HepG2 (cell line): ENCODE results near the gene FLAD1. TPM values are rescaled to one million over a fixed set of nuclear protein-coding genes. Genes with fewer than 3 reads are reported as not detected.
A peak's percentile ranks its signal among the peaks of the same experiment; 100 is the strongest.

Experiments used
- ATAC-seq: fragments of 200-7000 bp; cut with Tn5 transposase; 3 replicates; pipeline ENCODE4 v1.9.1; 2020; ENCODE audit warnings: mild to moderate bottlenecking, moderate library complexity
- BruUV-seq: library from RNA; stranded (reverse); fragments of 400-500 nt; replicated peaks from 2 replicates; lab custom pipeline; 2021; lab: Mats Ljungman, UMichigan
- CTCF ChIA-PET: fragments of 300-600 bp; formaldehyde crosslinking; extraction: SDS; loops from one replicate; lab custom pipeline; 2021; ENCODE audit warnings: low total read pairs, inconsistent platforms, low intra/inter-chr PET ratio; lab: Yijun Ruan, JAX
- POLR2A ChIA-PET: fragments of 350-600 bp; sonication (Branson Sonifier 250); formaldehyde crosslinking; loops from one replicate; lab custom pipeline; 2020; ENCODE audit warnings: antibody characterized with exemption, inconsistent platforms; lab: Yijun Ruan, JAX
- DNase-seq: peaks from one replicate; pipeline ENCODE4 v3.0.0-alpha.2; 2015; ENCODE audit warnings: low spot score
- FAIRE-seq: peaks from 3 replicates; lab custom pipeline; 2011; peaks lifted over from hg19 to GRCh38; lab: Jason Lieb, UNC
- H2AFZ ChIP-seq: one replicate; pipeline ENCODE4 v1.6.1; 2011; ENCODE audit warnings: low read length, inconsistent platforms
- H3K27ac ChIP-seq: fragments of 300-600 bp; 3 replicates; pipeline ENCODE4 v1.8.0; 2011; ENCODE audit warnings: mixed run types, mild to moderate bottlenecking, mixed read lengths, low read length, inconsistent platforms; ENCODE audit not compliant: insufficient read depth; ENCODE audit errors: extremely low read length
- H3K27me3 ChIP-seq, 2 experiments: fragments of 200-600 bp in 1 of 2; 2 replicates in 1 of 2; 3 replicates in 1 of 2; pipeline versions ENCODE4 v1.6.0 to v1.8.0; 2011; ENCODE audit warnings: low read length in 2 of 2, mild to moderate bottlenecking in 2 of 2, moderate library complexity in 2 of 2, inconsistent platforms in 1 of 2; ENCODE audit not compliant: insufficient read depth in 2 of 2, control insufficient read depth in 1 of 2
- H3K36me3 ChIP-seq, 2 experiments: fragments of 200-600 bp in 1 of 2; replicated peaks in 1 of 2; 2 replicates in 1 of 2; 3 replicates in 1 of 2; pipeline versions ENCODE4 v1.5.1 to v1.8.0; 2011; ENCODE audit warnings: low read length in 2 of 2, inconsistent platforms in 1 of 2; ENCODE audit not compliant: insufficient read depth in 2 of 2, control insufficient read depth in 1 of 2
- H3K4me1 ChIP-seq: 2 replicates; pipeline ENCODE4 v1.5.1; 2012; ENCODE audit warnings: low read length, inconsistent platforms; ENCODE audit not compliant: insufficient read depth
- H3K4me2 ChIP-seq: 2 replicates; pipeline ENCODE4 v1.6.0; 2011; ENCODE audit warnings: low read depth, low read length, inconsistent platforms
- H3K4me3 ChIP-seq, 3 experiments: fragments of 200-600 bp in 1 of 3; sonication (generic), shearing (Covaris generic) in 1 of 3; replicated peaks in 1 of 3; 2 replicates each; pipeline ENCODE4 v1.5.1; 2011 to 2016; ENCODE audit warnings: low read length in 3 of 3, inconsistent platforms in 2 of 3, low read depth in 2 of 3, mild to moderate bottlenecking in 2 of 3, control low read depth in 1 of 3, mixed read lengths in 1 of 3; ENCODE audit not compliant: insufficient read depth in 1 of 3
- H3K79me2 ChIP-seq: one replicate; pipeline ENCODE4 v1.6.1; 2011; ENCODE audit warnings: low read length, inconsistent platforms; ENCODE audit not compliant: insufficient read depth
- H3K9ac ChIP-seq: 2 replicates; pipeline ENCODE4 v1.6.0; 2011; ENCODE audit warnings: mild to moderate bottlenecking, low read depth, low read length, inconsistent platforms; ENCODE audit not compliant: insufficient read depth
- H3K9me3 ChIP-seq: 2 replicates; pipeline ENCODE4 v1.5.1; 2012; ENCODE audit warnings: mild to moderate bottlenecking, low read length
- H4K20me1 ChIP-seq: 2 replicates; pipeline ENCODE4 v1.6.0; 2011; ENCODE audit warnings: inconsistent platforms, mild to moderate bottlenecking, low read length, moderate library complexity; ENCODE audit not compliant: insufficient read depth
- EZH2 ChIP-seq: conservative IDR thresholded peaks from 2 replicates; pipeline ENCODE4 v1.6.1; 2012; ENCODE audit warnings: mild to moderate bottlenecking, low read depth, low read length, moderate library complexity
- HOXD1 ChIP-seq: sonication (generic); formaldehyde crosslinking; IDR thresholded peaks from 2 replicates; pipeline ENCODE4 v1.5.0; 2020; ENCODE audit warnings: missing genetic modification reagents
- KDM6A ChIP-seq: IDR thresholded peaks from 2 replicates; pipeline ENCODE4 v1.6.1; 2016; ENCODE audit warnings: low read depth
- RAD51 ChIP-seq: fragments of 450-650 bp; IDR thresholded peaks from 2 replicates; pipeline ENCODE4 v1.6.1; 2016; ENCODE audit warnings: borderline replicate concordance
- SYNCRIP ChIP-seq: fragments of 200-400 bp; formaldehyde crosslinking; IDR thresholded peaks from 2 replicates; pipeline ENCODE4 v1.6.1; 2018; ENCODE audit warnings: mild to moderate bottlenecking, low read depth, low read length; ENCODE audit not compliant: insufficient read depth
- TBX2 ChIP-seq: sonication (generic); formaldehyde crosslinking; IDR thresholded peaks from 2 replicates; pipeline ENCODE4 v1.5.0; 2020; ENCODE audit warnings: missing genetic modification reagents, mild to moderate bottlenecking, borderline replicate concordance
- ZNF629 ChIP-seq: sonication (generic); formaldehyde crosslinking; conservative IDR thresholded peaks from 2 replicates; pipeline ENCODE4 v1.5.0; 2020; ENCODE audit warnings: missing genetic modification reagents
- WGBS: methylation state at CpG from one replicate; pipeline ENCODE4 v1.1.6; 2017; ENCODE audit warnings: low lambda C conversion rate; 5-methylcytosine and 5-hydroxymethylcytosine counted together
- in situ Hi-C: cut with HindIII; loops from 2 replicates; pipeline ENCODE4 v1.10.0; 2017; ENCODE audit warnings: low pct_unique_long_range_greater_than_20kb; ENCODE audit not compliant: extremely low pct_ligation_motif_present
- intact Hi-C: fragments of 100-400 bp; cut with micrococcal nuclease; formaldehyde crosslinking; loops from one replicate; pipeline ENCODE4 v1.10.0; 2022; ENCODE audit not compliant: unreplicated experiment
- polyA plus RNA-seq, 8 experiments: library from polyadenylated mRNA; depleted of rRNA in 3 of 8; stranded (reverse) in 7 of 8; unstranded in 1 of 8; fragments of >200 nt; fragmentation: Illumina TruSeq in 4 of 8; extraction: Trizol in 4 of 8; gene quantifications; 2 replicates each; pipeline versions ENCODE4 v1.2.1 to v1.2.3, GENCODE V29; 2011 to 2016; ENCODE audit warnings: low read depth in 4 of 8, missing spikeins in 1 of 8, mixed read lengths in 1 of 8; ENCODE audit not compliant: insufficient read depth in 1 of 8
- total RNA-seq, 5 experiments: library from RNA; depleted of rRNA; stranded (reverse); fragments of >200 nt; fragmentation: Illumina TruSeq; extraction: Trizol; gene quantifications; 2 replicates each; pipeline ENCODE4 v1.2.3, GENCODE V29; 2016; ENCODE audit warnings: low read depth in 1 of 5
- TF ChIP-seq, protein P1 (sequence below): sonication (generic); formaldehyde crosslinking; IDR thresholded peaks from 2 replicates; pipeline ENCODE4 v1.5.1; 2020; ENCODE audit warnings: missing genetic modification reagents, mild to moderate bottlenecking, borderline replicate concordance
- TF ChIP-seq, protein P2 (sequence below): sonication (generic); formaldehyde crosslinking; conservative IDR thresholded peaks from 2 replicates; pipeline ENCODE4 v1.4.0; 2020; ENCODE audit warnings: missing genetic modification reagents
- TF ChIP-seq, protein P3 (sequence below): IDR thresholded peaks from 2 replicates; pipeline ENCODE4 v1.6.1; 2016; ENCODE audit warnings: mild to moderate bottlenecking
- TF ChIP-seq, protein P4 (sequence below): sonication (generic); formaldehyde crosslinking; IDR thresholded peaks from 2 replicates; pipeline ENCODE4 v1.5.0; 2020; ENCODE audit warnings: mild to moderate bottlenecking, missing genetic modification reagents, borderline replicate concordance

FLAD1 gene
- total and polyA plus RNA-seq, 2 of the 13 experiments (the other 11 are each of a cell fraction or from before 2014, with no cell fraction given), result 25.9 to 32.8 TPM

DNA sequence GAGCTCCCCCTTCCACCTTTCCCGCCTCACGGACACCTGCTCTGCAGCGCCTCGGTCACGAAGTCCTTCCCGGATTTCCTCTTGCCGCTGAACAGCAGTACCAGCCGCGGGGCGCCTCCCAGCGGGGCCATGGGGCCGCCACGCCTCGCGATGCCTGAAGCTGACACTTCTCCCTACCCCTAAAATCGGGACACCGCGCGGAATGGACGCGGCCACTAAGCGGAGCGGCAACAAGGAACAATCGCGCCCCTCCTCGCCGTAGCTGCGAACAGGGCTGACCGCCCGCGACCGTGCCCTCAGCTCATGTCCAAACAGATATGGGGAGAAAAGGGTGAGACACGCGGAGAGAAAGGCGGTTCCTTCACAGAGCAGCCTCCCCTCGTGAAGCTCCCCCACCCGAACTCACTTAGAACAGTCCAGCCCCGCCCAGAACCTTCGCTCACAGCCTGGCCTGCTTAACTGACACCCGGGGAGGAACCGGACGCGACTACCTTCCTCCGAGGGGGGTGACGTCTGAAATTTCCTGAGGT, 46.5 kb upstream of the FLAD1 start, which contains the start of gene PMVK (continued):
- TF ChIP-seq, protein P1, sequence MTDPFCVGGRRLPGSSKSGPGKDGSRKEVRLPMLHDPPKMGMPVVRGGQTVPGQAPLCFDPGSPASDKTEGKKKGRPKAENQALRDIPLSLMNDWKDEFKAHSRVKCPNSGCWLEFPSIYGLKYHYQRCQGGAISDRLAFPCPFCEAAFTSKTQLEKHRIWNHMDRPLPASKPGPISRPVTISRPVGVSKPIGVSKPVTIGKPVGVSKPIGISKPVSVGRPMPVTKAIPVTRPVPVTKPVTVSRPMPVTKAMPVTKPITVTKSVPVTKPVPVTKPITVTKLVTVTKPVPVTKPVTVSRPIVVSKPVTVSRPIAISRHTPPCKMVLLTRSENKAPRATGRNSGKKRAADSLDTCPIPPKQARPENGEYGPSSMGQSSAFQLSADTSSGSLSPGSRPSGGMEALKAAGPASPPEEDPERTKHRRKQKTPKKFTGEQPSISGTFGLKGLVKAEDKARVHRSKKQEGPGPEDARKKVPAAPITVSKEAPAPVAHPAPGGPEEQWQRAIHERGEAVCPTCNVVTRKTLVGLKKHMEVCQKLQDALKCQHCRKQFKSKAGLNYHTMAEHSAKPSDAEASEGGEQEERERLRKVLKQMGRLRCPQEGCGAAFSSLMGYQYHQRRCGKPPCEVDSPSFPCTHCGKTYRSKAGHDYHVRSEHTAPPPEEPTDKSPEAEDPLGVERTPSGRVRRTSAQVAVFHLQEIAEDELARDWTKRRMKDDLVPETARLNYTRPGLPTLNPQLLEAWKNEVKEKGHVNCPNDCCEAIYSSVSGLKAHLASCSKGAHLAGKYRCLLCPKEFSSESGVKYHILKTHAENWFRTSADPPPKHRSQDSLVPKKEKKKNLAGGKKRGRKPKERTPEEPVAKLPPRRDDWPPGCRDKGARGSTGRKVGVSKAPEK (CRISPR knock-in tag), result peak; percentile 94
- TF ChIP-seq HOXD1 (CRISPR knock-in tag) (peak; percentile 86), SYNCRIP (no peak)

DNA sequence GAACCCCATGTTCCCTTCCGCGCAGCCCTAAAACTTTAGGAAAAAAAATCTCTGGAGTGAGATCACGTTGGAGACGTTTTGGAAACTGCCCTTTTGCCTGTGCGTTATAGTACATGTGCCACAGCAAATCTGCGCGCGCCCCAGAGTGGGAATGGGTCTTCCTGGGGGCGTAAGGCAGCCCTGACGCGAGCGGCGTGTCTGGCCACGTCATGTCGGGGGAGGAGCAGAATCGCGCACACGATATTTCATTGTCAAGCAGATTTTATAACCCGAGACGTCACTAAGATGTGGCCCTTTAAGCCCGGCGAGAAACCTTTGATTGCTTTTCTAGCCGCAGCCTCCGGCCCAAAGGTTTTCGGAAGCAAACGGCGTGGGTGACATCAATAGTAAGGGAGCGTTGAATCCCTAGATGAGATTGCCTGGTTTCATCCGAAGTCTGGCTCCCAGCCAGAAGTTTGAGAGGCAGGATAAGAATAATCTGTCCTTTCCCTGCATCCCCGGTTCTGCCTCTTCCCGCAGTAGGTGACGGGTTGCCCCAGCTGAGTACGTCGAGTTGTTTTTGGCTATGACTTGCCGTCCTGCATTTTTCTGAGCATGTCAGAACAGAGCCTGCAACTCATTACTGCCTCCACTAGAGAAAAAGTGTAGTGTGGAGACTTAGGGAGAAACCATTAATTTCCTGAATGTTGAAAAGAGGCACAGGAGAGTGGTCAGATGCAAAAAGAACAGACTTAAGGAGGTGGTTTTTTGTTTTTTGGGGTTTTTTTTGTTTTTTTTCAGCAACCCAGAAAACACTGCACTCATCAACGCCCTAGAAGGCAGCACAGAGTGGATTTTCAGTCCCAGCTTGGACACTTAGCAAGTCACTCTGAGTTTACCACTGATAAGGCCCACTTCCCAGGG, 45.8 kb upstream of the FLAD1 start:
- CTCF ChIA-PET, result interaction anchor here (1.3 kb wide), 1 partner anchor 31 kb away, joined by 6 read pairs; no protein-coding TSS in a partner anchor
- TF ChIP-seq EZH2 (no peak), KDM6A (no peak), TBX2 (CRISPR knock-in tag) (no peak), ZNF629 (no peak), RAD51 (no peak)
- TF ChIP-seq, protein P2, sequence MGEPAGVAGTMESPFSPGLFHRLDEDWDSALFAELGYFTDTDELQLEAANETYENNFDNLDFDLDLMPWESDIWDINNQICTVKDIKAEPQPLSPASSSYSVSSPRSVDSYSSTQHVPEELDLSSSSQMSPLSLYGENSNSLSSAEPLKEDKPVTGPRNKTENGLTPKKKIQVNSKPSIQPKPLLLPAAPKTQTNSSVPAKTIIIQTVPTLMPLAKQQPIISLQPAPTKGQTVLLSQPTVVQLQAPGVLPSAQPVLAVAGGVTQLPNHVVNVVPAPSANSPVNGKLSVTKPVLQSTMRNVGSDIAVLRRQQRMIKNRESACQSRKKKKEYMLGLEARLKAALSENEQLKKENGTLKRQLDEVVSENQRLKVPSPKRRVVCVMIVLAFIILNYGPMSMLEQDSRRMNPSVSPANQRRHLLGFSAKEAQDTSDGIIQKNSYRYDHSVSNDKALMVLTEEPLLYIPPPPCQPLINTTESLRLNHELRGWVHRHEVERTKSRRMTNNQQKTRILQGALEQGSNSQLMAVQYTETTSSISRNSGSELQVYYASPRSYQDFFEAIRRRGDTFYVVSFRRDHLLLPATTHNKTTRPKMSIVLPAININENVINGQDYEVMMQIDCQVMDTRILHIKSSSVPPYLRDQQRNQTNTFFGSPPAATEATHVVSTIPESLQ (CRISPR knock-in tag), result no peak
- TF ChIP-seq, protein P3, sequence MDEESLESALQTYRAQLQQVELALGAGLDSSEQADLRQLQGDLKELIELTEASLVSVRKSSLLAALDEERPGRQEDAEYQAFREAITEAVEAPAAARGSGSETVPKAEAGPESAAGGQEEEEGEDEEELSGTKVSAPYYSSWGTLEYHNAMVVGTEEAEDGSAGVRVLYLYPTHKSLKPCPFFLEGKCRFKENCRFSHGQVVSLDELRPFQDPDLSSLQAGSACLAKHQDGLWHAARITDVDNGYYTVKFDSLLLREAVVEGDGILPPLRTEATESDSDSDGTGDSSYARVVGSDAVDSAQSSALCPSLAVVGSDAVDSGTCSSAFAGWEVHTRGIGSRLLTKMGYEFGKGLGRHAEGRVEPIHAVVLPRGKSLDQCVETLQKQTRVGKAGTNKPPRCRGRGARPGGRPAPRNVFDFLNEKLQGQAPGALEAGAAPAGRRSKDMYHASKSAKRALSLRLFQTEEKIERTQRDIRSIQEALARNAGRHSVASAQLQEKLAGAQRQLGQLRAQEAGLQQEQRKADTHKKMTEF (CRISPR knock-in tag), result no peak
- TF ChIP-seq, protein P4, sequence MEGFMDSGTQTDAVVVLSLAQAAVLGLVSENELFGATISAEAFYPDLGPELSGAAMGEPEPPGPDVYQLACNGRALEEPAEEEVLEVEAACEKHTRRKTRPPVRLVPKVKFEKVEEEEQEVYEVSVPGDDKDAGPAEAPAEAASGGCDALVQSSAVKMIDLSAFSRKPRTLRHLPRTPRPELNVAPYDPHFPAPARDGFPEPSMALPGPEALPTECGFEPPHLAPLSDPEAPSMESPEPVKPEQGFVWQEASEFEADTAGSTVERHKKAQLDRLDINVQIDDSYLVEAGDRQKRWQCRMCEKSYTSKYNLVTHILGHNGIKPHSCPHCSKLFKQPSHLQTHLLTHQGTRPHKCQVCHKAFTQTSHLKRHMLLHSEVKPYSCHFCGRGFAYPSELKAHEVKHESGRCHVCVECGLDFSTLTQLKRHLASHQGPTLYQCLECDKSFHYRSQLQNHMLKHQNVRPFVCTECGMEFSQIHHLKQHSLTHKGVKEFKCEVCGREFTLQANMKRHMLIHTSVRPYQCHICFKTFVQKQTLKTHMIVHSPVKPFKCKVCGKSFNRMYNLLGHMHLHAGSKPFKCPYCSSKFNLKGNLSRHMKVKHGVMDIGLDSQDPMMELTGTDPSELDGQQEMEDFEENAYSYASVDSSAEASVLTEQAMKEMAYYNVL, result no peak

More for the DNA sequence above, 45.8 kb upstream of the FLAD1 start:
- no peaks in the 10 kb centered on the region for H3K9me3 ChIP-seq
- H3K4me3 ChIP-seq, result peak overlapping the region; percentile 57 to 77 (median 69)
- BruUV-seq, result TSS peak; percentile 97
- peak; percentile 48 for ATAC-seq
- peaks cover 74% of the 10 kb centered on the region for H3K4me1 ChIP-seq
- H3K27ac ChIP-seq, result peak overlapping the region; percentile 99
- peak overlapping the region; percentile 95 for H3K9ac ChIP-seq
- no peaks in the 10 kb centered on the region for H4K20me1 ChIP-seq
- no peaks in the 10 kb centered on the region for H3K27me3 ChIP-seq
- H3K4me2 ChIP-seq, result peak overlapping the region; percentile 91
- WGBS, result 2% methylated on average over 33 of the region's 36 CpGs
- H2AFZ ChIP-seq, result no peak overlapping the region
- in situ Hi-C loops, result no loop called here
- no peaks in the 10 kb centered on the region for H3K36me3 ChIP-seq
- POLR2A ChIA-PET, result interaction anchor here (1.1 to 2.6 kb wide), 18 partner anchors 8 to 1804 kb away, joined by 3 to 28 read pairs (median 6); partner anchors contain the start of genes EFNA4, MRPL24, PBXIP1 and PYGO2
- DNase-seq, result peak; percentile 75
- H3K79me2 ChIP-seq, result no peaks in the 10 kb centered on the region
- FAIRE-seq, result no peak
- intact Hi-C loops, result loop anchor here (2.0 kb wide), 1 partner anchor 31 kb away; no protein-coding TSS in a partner anchor
